COLO829 (cell line): Measurements from ENCODE around the gene BABAM2.
A peak's percentile ranks its signal among the peaks of the same experiment; 100 is the strongest.
"Not testable (repeated sequence)": the region's sequence is repeated elsewhere in the genome, so short reads cannot be mapped to it uniquely, and the experiment has no call there.

Experiments
- DNase-seq: peaks from one replicate; pipeline ENCODE4 v3.0.0; 2012; ENCODE audit warnings: low spot score

The BABAM2 gene

GRCh38 chr2:27890146-27890923 lies at the start of gene BABAM2, which contains the start of gene RBKS:
Gene BABAM2, plus strand, starts transcription at chr2:27890729. Its CDS starts 3,828 bp downstream, at chr2:27894557.
Gene RBKS, minus strand, starts transcription at chr2:27890387. Its CDS starts 42 bp downstream, at chr2:27890345.
- DNase-seq, result peak; percentile 83

DNA sequence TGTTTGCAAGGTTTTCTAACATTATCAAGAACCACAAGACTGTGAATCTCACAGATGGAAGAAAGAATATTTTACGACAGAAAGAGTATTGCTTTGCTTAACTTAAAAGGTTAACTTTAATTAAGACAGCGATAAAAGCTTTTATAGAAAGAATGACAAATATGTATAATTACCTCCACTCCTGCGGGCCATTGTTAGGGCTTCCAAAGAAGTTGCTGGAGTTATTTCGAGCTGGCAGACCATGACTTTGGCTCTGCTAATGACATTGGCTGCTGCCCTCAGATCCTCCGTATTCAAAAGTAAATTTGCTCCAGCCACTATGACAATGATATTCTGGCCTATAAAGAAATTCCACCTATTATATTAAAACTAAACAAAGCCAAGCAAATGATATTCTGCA lies 47.6 kb upstream of the BABAM2 start:
- no peak for DNase-seq

DNA sequence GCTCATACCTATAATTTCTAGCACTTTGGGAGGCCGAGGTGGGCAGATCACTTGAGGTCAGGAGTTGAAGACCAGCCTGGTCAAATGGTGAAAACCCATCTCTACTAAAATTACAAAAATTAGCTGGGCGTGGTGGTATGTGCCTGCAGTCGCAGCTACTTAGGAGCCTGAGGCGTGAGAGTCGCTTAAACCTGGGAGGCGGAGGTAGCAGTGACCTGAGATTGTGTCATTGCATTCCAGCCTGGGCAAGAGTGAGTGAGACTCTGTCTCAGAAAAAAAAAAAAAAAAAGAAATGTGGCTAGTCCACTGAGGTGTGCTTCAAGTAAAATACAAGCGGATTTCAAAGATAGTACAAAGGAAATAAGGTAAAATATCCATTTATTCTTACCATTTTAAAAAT lies 46.5 kb upstream of the BABAM2 start:
- DNase-seq, result no peak

GRCh38 chr2:27844821-27845255 lies 45.7 kb upstream of the BABAM2 start:
- DNase-seq, result no peak

DNA sequence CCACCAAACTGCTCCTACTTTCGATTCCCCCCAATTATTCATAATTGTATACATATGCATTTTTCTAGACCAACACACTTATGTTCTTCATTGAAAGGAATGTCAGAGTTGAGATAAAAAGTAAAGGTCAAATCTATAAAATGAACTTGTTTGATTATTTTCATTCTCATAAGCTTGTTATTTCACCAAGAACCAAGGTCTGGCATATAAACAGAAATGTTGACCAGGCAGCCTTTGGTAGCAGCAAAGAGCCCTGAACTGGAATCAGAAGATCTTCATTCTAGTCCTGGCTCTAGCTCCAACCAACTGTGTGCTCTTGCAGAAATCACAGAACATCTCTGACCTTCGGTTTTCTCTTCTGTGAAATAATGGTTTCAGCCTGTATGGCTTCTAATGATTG lies 43.2 kb upstream of the BABAM2 start:
- DNase-seq, result no peak

- DNase-seq, result no peak
These were observed 40.8 kb upstream of the BABAM2 start for GRCh38 chr2:27849558-27850205.

DNA sequence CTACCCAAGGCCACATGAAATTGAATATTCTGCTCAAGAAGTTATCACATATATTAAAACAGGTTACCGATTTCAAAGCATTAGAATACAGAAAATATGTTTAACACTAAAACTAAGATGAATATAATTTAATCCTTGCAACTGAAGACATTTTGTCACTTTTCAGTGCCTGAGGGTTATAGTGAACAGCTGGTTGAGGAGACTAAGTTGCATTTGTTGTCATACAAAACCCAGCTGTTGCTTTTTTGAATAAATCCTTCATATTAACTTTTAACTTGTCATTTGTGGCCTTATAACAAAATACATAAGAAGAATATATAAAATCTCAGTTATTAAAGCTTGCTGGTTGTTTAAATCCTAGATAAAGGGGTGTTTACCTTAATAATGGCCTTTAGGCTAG lies 37.8 kb upstream of the BABAM2 start:
- DNase-seq, result no peak

DNA sequence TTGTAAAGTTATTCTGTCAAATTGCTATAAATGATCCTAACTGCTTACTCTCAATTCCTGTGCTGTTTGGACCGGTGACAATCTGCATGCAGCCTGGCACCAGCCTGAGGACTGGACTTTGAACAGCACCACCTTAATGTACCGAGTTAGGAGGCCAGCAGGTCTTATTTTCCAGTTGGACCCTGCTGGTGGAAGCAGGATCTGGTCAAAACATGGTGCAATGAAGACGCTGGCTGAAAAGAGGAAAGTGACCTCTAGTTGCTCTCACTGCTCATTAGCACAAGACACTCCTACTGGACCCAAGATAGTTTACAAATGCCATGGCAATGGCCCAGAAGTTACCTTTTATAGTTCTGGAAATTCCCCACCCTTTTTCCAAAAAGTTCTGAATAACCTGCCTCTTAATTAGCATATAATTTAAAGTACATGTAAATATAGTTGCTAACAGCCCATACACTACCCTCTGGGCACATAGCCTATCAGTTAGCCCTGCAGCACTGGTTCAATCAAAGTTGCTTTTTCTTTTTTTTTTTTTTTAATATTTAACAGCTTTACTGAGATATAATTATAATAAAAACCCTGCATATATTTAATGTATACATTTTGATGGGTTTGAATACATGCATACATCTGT lies 36.2 kb upstream of the BABAM2 start:
- DNase-seq, result no peak

DNA sequence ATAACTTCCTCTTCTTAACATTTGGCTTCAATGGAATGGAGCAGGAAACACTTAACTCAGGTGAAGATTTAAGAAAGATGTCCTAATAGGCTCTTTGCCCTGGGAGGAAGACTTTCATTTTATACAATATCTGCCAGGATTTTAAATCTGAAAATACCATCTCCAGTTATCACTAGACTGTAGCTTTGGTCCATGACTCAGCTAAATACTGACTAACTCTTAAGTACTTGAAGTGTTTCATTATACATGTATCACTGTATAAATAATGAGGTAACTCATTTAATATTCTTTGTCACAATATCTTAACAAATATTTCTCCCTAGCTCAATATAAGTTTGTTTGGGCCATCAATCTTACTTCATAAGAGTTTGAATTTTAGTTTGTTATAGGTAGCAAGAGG lies 35.1 kb upstream of the BABAM2 start:
- no peak for DNase-seq

DNA sequence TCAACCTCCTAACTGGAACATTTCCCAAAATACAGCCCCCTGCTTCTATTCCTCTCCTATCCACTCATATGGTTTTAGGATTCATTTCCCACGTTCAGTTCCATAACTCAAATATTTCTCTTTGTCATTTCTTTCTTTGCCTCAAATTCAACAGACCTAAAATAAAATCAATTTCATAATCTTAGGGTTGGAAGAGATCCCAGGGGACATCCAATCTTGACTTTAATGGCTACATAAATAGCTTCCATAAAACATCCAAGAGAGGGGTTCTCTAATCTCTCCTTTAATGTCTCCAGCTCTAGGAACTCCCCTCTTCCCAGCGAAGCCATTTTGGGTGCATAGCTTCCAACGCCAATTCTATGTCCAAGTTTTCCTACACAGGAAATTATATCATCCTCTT lies 34.1 kb upstream of the BABAM2 start:
- DNase-seq, result no peak

DNA sequence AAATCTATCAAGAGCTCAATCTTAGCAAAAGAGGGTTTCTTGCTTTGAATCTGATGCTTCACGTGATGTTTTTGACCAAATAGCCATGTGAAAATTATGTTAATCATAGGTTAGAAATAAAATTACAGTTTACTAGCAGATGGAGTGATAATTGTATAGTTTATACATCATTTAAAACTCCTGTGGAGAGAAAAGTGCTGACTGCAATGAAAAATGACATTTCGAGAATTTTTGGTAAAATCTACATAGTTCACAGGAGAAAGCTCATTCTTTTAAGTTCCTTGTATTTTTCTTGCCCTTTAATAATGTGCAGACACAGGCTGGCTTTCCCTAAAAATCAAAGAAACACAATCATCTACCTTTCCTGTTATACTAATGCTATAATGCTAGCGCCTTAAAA lies 33.6 kb upstream of the BABAM2 start:
- no peak for DNase-seq

DNA sequence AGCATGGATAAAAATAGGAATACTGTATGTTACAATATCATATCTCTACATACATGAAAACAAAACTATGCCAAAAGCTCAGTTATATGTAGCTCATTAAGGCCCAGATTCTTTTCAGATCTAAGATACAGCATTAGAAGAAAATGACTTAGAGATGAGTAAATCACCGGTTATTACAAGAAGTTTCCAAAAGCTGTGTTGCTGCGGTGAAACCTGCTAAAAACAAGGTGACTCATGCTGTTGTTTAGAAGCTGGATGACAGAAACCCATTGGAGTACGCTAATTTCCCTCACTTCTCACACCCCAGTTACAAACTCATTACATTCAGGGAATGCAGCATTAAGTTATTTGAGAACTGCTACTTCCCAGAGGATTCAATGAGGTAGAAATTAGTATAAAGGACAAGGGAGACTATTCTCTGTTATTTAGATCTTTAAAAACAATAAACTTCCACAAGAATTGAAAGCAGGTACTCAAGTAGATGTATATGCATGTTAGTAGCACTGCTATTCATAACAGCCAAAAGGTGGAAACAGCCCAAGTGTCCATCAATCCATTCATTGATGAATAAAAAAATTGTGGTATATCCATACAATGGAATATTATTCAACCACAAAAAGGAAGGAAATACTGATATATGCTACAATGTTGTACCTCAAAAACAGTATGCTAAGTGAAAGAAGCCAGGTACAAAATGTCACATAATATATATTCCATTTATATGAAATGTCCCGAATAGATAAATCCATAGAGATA lies 32.9 kb upstream of the BABAM2 start:
- no peak for DNase-seq

- DNase-seq, result no peak
These were observed 30.4 kb upstream of the BABAM2 start for GRCh38 chr2:27860111-27860510.

DNA sequence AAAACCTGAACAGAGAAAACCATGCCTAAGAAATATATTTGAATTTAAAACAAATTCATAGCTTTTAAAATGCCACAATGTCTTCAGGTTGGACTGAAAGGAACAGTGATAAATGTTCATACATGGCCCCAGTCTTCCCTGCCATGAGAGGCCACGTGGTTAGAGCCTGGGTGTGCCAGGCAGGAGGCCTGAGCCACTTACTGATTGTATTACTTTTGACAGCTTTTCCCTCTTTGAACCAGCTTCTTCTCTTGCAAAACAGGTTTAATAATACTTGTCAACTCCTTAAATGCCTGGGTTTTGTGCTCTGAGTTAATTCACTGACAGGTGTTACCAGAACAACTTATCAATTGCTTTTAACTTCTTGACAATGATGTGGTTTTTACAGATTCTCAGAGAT lies 27.4 kb upstream of the BABAM2 start:
- no peak for DNase-seq

DNA sequence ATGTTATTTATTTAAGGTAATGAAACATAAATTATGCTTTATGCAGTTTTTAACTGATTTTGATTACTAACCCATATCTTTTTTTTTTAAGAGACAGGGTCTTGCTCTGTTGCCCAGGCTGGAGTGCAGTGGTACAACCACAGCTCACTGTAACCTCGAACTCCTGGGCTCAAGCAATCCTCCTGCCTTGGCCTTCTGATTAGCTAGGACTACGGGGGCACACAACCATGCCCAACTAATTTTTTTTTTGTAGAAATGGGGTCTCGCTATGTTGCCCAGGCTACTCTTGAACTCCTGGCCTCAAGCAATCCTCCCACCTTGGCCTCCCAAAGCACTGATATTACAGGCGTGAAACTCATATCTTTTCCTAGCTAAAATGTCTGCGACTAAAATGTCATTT lies 26.6 kb upstream of the BABAM2 start:
- not testable (repeated sequence) for DNase-seq

DNA sequence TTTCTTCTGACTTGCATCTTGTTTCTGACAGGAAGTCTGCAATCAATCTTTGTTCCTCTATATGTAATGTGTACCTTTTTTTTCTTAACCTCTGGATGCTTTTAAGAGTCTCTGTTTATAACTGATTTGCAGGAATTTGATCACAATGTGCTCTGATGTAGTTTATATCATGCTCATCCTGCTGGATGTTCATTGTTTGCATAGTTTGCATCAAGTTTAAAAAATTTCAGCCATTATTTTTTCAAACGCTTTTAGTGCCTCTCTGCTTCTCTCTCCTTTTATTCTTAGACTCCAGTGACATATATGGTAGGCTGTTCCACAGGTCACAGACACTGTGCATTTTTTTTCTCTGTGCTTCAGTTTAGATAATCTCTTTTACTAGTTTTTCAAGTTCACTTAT lies 24.3 kb upstream of the BABAM2 start:
- DNase-seq, result no peak

- no peak for DNase-seq
These were observed 20.8 kb upstream of the BABAM2 start for GRCh38 chr2:27869763-27870162.

DNA sequence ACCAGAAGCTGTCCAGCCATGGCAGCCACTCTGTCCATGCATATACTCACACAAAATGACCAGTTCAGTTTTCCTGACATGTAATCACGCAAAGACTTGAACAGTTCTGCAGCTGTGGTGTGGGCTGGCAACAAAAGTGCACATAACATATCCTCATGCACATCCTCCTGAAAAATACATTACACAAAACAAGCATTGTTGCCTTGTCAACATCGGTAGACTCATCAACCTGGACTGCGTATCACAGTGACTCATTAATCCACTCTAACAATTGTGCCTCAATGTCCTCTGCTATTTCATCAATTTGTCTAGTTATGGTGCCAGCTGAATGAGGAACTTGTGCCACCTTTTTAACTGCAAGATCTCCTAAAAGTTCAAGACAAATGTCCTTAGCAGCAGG lies 19.8 kb upstream of the BABAM2 start:
- DNase-seq, result peak; percentile 13

- no peak for DNase-seq
These were observed 18.7 kb upstream of the BABAM2 start for GRCh38 chr2:27871802-27872201.

DNA sequence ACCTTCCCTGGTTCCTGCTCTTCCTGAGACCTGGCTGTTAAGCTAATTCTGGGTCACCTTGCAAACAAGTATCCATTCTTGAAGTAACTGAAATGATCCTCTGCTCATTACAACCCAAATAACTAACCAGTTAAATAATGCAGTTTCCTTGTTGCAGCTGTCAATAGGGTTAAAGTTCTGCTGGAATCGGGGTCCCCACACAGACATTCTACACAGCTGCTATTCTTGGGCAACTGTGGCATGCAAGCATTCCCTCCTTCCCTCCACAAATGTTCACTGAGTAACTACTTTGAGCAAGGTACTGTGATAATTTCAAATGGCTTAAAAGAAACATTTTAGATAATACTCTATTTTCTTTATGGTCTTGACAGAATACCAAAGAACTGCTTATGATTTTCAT lies 17.4 kb upstream of the BABAM2 start:
- DNase-seq, result no peak

DNA sequence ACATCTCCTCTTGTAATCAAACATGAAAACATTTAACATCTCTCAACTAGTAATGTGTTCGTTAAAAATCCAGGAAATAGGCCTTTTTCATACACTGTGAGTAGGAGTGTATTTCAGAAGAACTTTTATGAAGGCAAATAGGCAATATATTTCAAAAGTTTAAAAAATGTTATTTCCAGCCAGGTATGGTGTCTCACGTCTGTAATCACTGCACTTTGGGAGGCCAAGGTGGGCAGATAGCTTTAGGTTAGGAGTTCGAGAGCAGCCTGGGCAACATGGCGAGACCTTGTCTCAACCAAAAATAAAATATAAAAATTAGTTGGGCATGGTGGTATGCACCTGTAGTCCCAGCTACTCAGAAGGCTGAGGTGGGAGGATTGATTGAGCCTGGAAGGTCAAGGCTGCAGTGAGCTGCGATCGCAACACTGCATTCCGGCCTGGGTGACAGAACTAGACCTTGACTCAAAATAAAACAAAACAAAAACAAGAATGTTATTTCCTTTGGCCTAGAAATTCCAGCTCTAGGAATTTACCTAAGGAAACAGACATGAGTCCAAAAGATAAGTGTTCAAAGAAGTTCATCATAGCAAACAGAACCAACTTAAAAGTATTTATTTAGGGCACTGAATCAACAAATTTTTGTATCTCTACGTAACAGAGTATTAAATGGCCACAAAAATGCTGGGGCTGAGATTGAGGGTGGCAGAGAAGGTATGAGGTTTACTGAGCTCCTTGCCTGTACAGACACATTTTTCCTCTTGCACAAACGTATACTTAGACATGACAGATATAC lies 15.2 kb upstream of the BABAM2 start:
- no peak for DNase-seq

DNA sequence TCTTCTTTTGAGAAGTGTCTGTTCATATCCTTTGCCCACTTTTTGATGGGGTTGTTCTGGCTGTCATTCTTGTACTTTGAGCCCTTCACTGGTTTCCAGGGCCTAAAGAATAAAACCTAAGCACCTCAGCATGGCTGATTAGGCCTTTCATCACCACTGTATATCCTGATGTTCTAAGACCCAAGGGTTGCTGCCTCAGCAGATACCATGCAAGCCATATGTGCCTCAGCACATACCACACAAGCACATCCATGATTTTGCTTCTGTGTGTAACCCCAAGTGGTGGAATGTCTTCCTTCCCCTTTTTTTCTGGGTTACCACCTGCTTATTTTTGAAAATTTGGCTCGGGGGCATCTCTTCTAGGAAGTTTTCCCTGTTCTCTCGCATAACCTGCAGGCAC lies 11.7 kb upstream of the BABAM2 start:
- no peak for DNase-seq
